HG03108 (cell line): ENCODE results near the gene NOXA1.
"Not testable (repeated sequence)": the region's sequence is repeated elsewhere in the genome, so short reads cannot be mapped to it uniquely, and the experiment has no call there.

Experiments used
- ATAC-seq: cut with Tn5 transposase; IDR thresholded peaks from one replicate; pipeline ENCODE4 v1.9.1; 2021; ENCODE audit warnings: moderate library complexity; ENCODE audit not compliant: unreplicated experiment

Gene NOXA1

GRCh38 chr9:137439158-137439714 is 16.0 kb downstream of the NOXA1 start:
- ATAC-seq: no peak

GRCh38 chr9:137441289-137441934 is 18.2 kb downstream of the NOXA1 start, which contains the start of gene ENTPD8:
ENTPD8 (minus strand) TSS chr9:137441357; CDS start chr9:137438285, 3,072 bp downstream.
- no peak for ATAC-seq

GRCh38 chr9:137441935-137442321 is 18.7 kb downstream of the NOXA1 start:
- ATAC-seq: no peak

- no peak for ATAC-seq
Observed at GRCh38 chr9:137444106-137444790, 21.1 kb downstream of the NOXA1 start.

- no peak for ATAC-seq
Observed at GRCh38 chr9:137445275-137445807, 22.1 kb downstream of the NOXA1 start.

GRCh38 chr9:137445930-137446431 is 22.8 kb downstream of the NOXA1 start:
- no peak for ATAC-seq

- ATAC-seq: no peak
Observed at GRCh38 chr9:137446851-137447471, 23.8 kb downstream of the NOXA1 start.

- ATAC-seq: no peak
Observed at GRCh38 chr9:137447722-137448601, 24.8 kb downstream of the NOXA1 start.

GRCh38 chr9:137448602-137448962 is 25.4 kb downstream of the NOXA1 start:
- no peak for ATAC-seq

GRCh38 chr9:137449081-137449844 is 26.1 kb downstream of the NOXA1 start:
- ATAC-seq: no peak

- no peak for ATAC-seq
Observed at GRCh38 chr9:137449931-137450538, 26.8 kb downstream of the NOXA1 start.

GRCh38 chr9:137450539-137451222 is 27.5 kb downstream of the NOXA1 start:
- ATAC-seq: not testable (repeated sequence)

- not testable (repeated sequence) for ATAC-seq
Observed at GRCh38 chr9:137451264-137452005, 28.2 kb downstream of the NOXA1 start.

- no peak for ATAC-seq
Observed at GRCh38 chr9:137452006-137452760, 29.0 kb downstream of the NOXA1 start.

GRCh38 chr9:137452761-137453642 is 29.8 kb downstream of the NOXA1 start:
- no peak for ATAC-seq

GRCh38 chr9:137453643-137454081 is 30.5 kb downstream of the NOXA1 start:
- ATAC-seq: peak; percentile 51
